GM21447 (cell line): ENCODE data around the gene PAK2.
"Not testable (repeated sequence)": the region's sequence is repeated elsewhere in the genome, so short reads cannot be mapped to it uniquely, and the experiment has no call there.

Experiments
- ATAC-seq: cut with Tn5 transposase; IDR thresholded peaks from one replicate; pipeline ENCODE4 v1.9.1; 2021; ENCODE audit not compliant: unreplicated experiment

PAK2 gene

GRCh38 chr3:196842567-196843434, 103.1 kb downstream of the PAK2 start:
- no peak for ATAC-seq

- no peak for ATAC-seq
Measured at GRCh38 chr3:196843435-196844110, 103.9 kb downstream of the PAK2 start.

- not testable (repeated sequence) for ATAC-seq
Measured at GRCh38 chr3:196844235-196845219, 104.9 kb downstream of the PAK2 start.

GRCh38 chr3:196848375-196848774, 108.7 kb downstream of the PAK2 start:
- ATAC-seq: not testable (repeated sequence)

GRCh38 chr3:196849180-196849741, 109.6 kb downstream of the PAK2 start:
- ATAC-seq: no peak

GRCh38 chr3:196863000-196863399, 123.3 kb downstream of the PAK2 start:
- ATAC-seq: not testable (repeated sequence)

GRCh38 chr3:196867155-196867506, 127.5 kb downstream of the PAK2 start:
- no peak for ATAC-seq

- peak; percentile 81 for ATAC-seq
Measured at GRCh38 chr3:196867507-196868296, 128.0 kb downstream of the PAK2 start, which contains the start of gene SENP5. Gene SENP5, plus strand, starts transcription at chr3:196867920. Its CDS starts 17,262 bp downstream, at chr3:196885182.

- ATAC-seq: peak; percentile 41
Measured at GRCh38 chr3:196868297-196868661, 128.6 kb downstream of the PAK2 start.

- ATAC-seq: no peak
Measured at GRCh38 chr3:196872316-196872715, 132.7 kb downstream of the PAK2 start.

GRCh38 chr3:196874511-196875094, 134.9 kb downstream of the PAK2 start:
- not testable (repeated sequence) for ATAC-seq

GRCh38 chr3:196875258-196875657, 135.6 kb downstream of the PAK2 start:
- ATAC-seq: no peak
